ENCODE measurements around the gene SOX12. TPM values are rescaled to one million over a fixed set of nuclear protein-coding genes. Genes with fewer than 3 reads are reported as not detected.

The SOX12 gene
- total RNA-seq, 1 experiment from 2014 or later = 14.7 TPM

- intact Hi-C loops (cut with micrococcal nuclease; ENCODE audit: unreplicated experiment) = no loop called here
- peaks cover 44% of the 10 kb centered on the region for H3K36me3 Mint-ChIP-seq (ENCODE audit: insufficient read depth, unreplicated experiment)
- no peaks in the 10 kb centered on the region for H3K27me3 ChIP-seq (replicated peaks; ENCODE audit: control insufficient read depth, insufficient read depth, low read length)
- no peak for DNase-seq
- H3K9me3 Mint-ChIP-seq (ENCODE audit: unreplicated experiment) = no peaks in the 10 kb centered on the region
- H3K36me3 ChIP-seq (ENCODE audit: control insufficient read depth, insufficient read depth, low read length) = no peaks in the 10 kb centered on the region
- CTCF ChIA-PET = no interaction called here
- peaks cover 8% of the 10 kb centered on the region for H3K4me1 Mint-ChIP-seq (ENCODE audit: low read depth, unreplicated experiment)
- POLR2A ChIA-PET = interaction anchor here (0.6 kb wide), 1 partner anchor 124 kb away, joined by 3 read pairs; no protein-coding TSS in a partner anchor
- H3K27ac Mint-ChIP-seq (ENCODE audit: unreplicated experiment) = no peak overlapping the region
- H3K4me3 ChIP-seq (ENCODE audit: low read depth, low read length) = no peak overlapping the region
- H3K4me3 Mint-ChIP-seq (ENCODE audit: unreplicated experiment) = peak overlapping the region; percentile 94
- no TSS peak for BruUV-seq (replicated peaks)
- no peaks in the 10 kb centered on the region for H3K27me3 Mint-ChIP-seq (ENCODE audit: insufficient read depth, unreplicated experiment)
- no peaks in the 10 kb centered on the region for H3K9me3 ChIP-seq
- H3K4me1 ChIP-seq = 0 out of 2 replicates have a peak, but pooled peaks cover 5% of the 10 kb centered on the region
- no peak for TF ChIP-seq CTCF (IDR thresholded peaks at IDR 0.05; ENCODE audit: insufficient read depth in 1 of 2, low read depth in 1 of 2, low read length in 1 of 2, severe bottlenecking in 1 of 2, unreplicated experiment in 1 of 2)
These were observed 3.8 kb downstream of the SOX12 start for GRCh38 chr20:328975-329695.

GRCh38 chr20:329851-330232 is 4.5 kb downstream of the SOX12 start:
- 0 out of 2 replicates have a peak, but pooled peaks cover 5% of the 10 kb centered on the region for H3K4me1 ChIP-seq
- no peak overlapping the region for H3K4me3 ChIP-seq (ENCODE audit: low read depth, low read length)
- Mint-ChIP-seq H3K27ac (ENCODE audit: unreplicated experiment) (no peak overlapping the region), H3K27me3 (ENCODE audit: insufficient read depth, unreplicated experiment) (no peaks in the 10 kb centered on the region), H3K4me3 (ENCODE audit: unreplicated experiment) (no peak overlapping the region), H3K9me3 (ENCODE audit: unreplicated experiment) (no peaks in the 10 kb centered on the region), H3K36me3 (ENCODE audit: insufficient read depth, unreplicated experiment) (peaks cover 36% of the 10 kb centered on the region), H3K4me1 (ENCODE audit: low read depth, unreplicated experiment) (peaks cover 8% of the 10 kb centered on the region)
- H3K27me3 ChIP-seq (replicated peaks; ENCODE audit: control insufficient read depth, insufficient read depth, low read length) = no peaks in the 10 kb centered on the region
- CTCF ChIA-PET = interaction anchor here (1.4 kb wide), 1 partner anchor 102 kb away, joined by 9 read pairs; no protein-coding TSS in a partner anchor
- H3K9me3 ChIP-seq = no peaks in the 10 kb centered on the region
- no peaks in the 10 kb centered on the region for H3K36me3 ChIP-seq (ENCODE audit: control insufficient read depth, insufficient read depth, low read length)
- intact Hi-C loops (cut with micrococcal nuclease; ENCODE audit: unreplicated experiment) = loop anchor here (2.0 kb wide), 2 partner anchors 63 to 121 kb away; no protein-coding TSS in a partner anchor
- POLR2A ChIA-PET = interaction anchor here (0.6 kb wide), 1 partner anchor 125 kb away, joined by 3 read pairs; no protein-coding TSS in a partner anchor
- no peak for TF ChIP-seq CTCF (IDR thresholded peaks at IDR 0.05; ENCODE audit: insufficient read depth in 1 of 2, low read depth in 1 of 2, low read length in 1 of 2, severe bottlenecking in 1 of 2, unreplicated experiment in 1 of 2)
- no TSS peak for BruUV-seq (replicated peaks)
- DNase-seq = no peak

- no peaks in the 10 kb centered on the region for H3K9me3 Mint-ChIP-seq (ENCODE audit: unreplicated experiment)
- CTCF ChIA-PET = interaction anchor here (0.6 to 1.4 kb wide), 13 partner anchors 14 to 240 kb away, joined by 3 to 18 read pairs (median 3); partner anchors contain the start of gene NRSN2
- H3K36me3 ChIP-seq (ENCODE audit: control insufficient read depth, insufficient read depth, low read length) = no peaks in the 10 kb centered on the region
- no peak overlapping the region for H3K4me3 ChIP-seq (ENCODE audit: low read depth, low read length)
- DNase-seq = peak; percentile 76 to 77
- TF ChIP-seq CTCF (IDR thresholded peaks at IDR 0.05; ENCODE audit: insufficient read depth in 1 of 2, low read depth in 1 of 2, low read length in 1 of 2, severe bottlenecking in 1 of 2, unreplicated experiment in 1 of 2) = peak; percentile 89 to 93
- BruUV-seq (replicated peaks) = no TSS peak
- POLR2A ChIA-PET = interaction anchor here (1.3 kb wide), 1 partner anchor 17 kb away, joined by 5 read pairs; the partner anchor contains the start of gene NRSN2
- peaks cover 8% of the 10 kb centered on the region for H3K4me1 Mint-ChIP-seq (ENCODE audit: low read depth, unreplicated experiment)
- H3K4me1 ChIP-seq = 0 out of 2 replicates have a peak, but pooled peaks cover 5% of the 10 kb centered on the region
- H3K4me3 Mint-ChIP-seq (ENCODE audit: unreplicated experiment) = no peak overlapping the region
- intact Hi-C loops (cut with micrococcal nuclease; ENCODE audit: unreplicated experiment) = loop anchor here (2.0 kb wide), 2 partner anchors 64 to 122 kb away; no protein-coding TSS in a partner anchor
- no peaks in the 10 kb centered on the region for H3K27me3 ChIP-seq (replicated peaks; ENCODE audit: control insufficient read depth, insufficient read depth, low read length)
- H3K36me3 Mint-ChIP-seq (ENCODE audit: insufficient read depth, unreplicated experiment) = peaks cover 31% of the 10 kb centered on the region
- H3K27me3 Mint-ChIP-seq (ENCODE audit: insufficient read depth, unreplicated experiment) = no peaks in the 10 kb centered on the region
- H3K27ac Mint-ChIP-seq (ENCODE audit: unreplicated experiment) = no peak overlapping the region
- no peaks in the 10 kb centered on the region for H3K9me3 ChIP-seq
These were observed 5.1 kb downstream of the SOX12 start for GRCh38 chr20:330233-331149.

Data from Caco-2 (cell line).